Measurements from ENCODE around the gene NEK6. TPM values are rescaled to one million over a fixed set of nuclear protein-coding genes. Genes with fewer than 3 reads are reported as not detected.

Gene NEK6
- total RNA-seq, 4 donors from 2014 or later, result 6.0 to 14.7 (median 9.1) TPM

- TF ChIP-seq POLR2A (IDR thresholded peaks at IDR 0.05) (no peak), CTCF (IDR thresholded peaks at IDR 0.05) (no peak)
- WGBS, 2 donors, result 81 to 83% methylated on average over 8 of the region's 8 CpGs
- H3K4me3 ChIP-seq (ENCODE audit: low read depth, poor library complexity, severe bottlenecking), result no peak overlapping the region
- intact Hi-C loops (cut with DNase I; ENCODE audit: low total_unique reads), result no loop called here
- DNase-seq (ENCODE audit: low spot score in 2 of 2), result no peak
Measured at GRCh38 chr9:124398191-124398935, 140.6 kb downstream of the NEK6 start.

DNA sequence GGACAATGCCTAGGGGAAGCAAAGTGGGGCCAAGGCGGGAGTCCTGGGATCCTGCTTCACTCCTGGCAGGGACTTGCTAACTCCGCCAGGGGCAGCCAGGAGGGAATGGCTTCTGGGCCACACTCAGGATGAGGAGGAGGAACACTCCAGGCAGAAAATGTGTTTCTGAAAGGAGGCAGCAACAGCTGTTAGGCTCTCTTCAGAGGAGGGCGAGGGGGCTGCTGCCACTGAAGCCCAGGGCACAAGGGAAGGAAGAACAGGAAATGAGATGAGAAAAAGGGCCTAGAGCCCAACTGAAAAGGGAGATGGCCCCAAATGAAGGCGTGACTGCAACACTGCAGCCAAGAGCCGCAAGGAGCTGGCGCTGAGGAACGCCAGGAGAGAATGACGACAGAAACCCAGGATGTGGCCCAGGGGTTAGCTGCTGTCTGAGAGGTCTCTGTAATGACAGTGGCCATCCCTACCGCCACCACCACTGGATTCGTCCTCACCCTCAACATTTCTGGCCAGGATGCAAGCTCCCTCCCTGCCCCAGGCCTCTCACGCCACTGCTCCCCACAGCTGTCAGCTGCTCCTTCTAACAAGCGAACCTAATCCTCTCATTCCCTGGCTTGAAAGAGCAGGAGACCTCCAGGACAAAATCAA lies 141.7 kb downstream of the NEK6 start:
- peak in 1 of 2 donors; percentile 33 for DNase-seq (ENCODE audit: low spot score in 2 of 2)
- intact Hi-C loops (cut with DNase I; ENCODE audit: low total_unique reads), result no loop called here
- no peak overlapping the region for H3K4me3 ChIP-seq (ENCODE audit: low read depth, poor library complexity, severe bottlenecking)

GRCh38 chr9:124399968-124400940 lies 142.5 kb downstream of the NEK6 start:
- intact Hi-C loops (cut with DNase I; ENCODE audit: low total_unique reads), result no loop called here
- no peak for TF ChIP-seq POLR2A (IDR thresholded peaks at IDR 0.05)
- TF ChIP-seq CTCF (IDR thresholded peaks at IDR 0.05), result no peak
- DNase-seq (ENCODE audit: low spot score in 2 of 2), result no peak
- 57 to 62% methylated on average over 15 of the region's 15 CpGs for WGBS, 2 donors
- no peak overlapping the region for H3K4me3 ChIP-seq (ENCODE audit: low read depth, poor library complexity, severe bottlenecking)

More for the DNA sequence above, 141.7 kb downstream of the NEK6 start:
- TF ChIP-seq POLR2A (IDR thresholded peaks at IDR 0.05), result no peak
- no peak for TF ChIP-seq CTCF (IDR thresholded peaks at IDR 0.05)
- WGBS, 2 donors, result 27 to 30% methylated on average over 12 of the region's 12 CpGs

Other genes with a start within 250 kb of the NEK6 start
- 10 to 100 TPM in 1 of 4 donors, 1 to 10 TPM in 3; 1.1 to 13.4 (median 2.4) TPM for gene LHX2, start 246.2 kb upstream of the NEK6 start, total RNA-seq
- 100 to 1,000 TPM; 149 to 187 (median 165) TPM for gene PSMB7, start 157.5 kb downstream of the NEK6 start, total RNA-seq
- under 1 TPM in 3 of 4 donors, not detected in 1; 0.20 to 0.49 (median 0.36) TPM for gene ADGRD2, start 192.5 kb downstream of the NEK6 start, total RNA-seq
- under 1 TPM in 2 of 4 donors, not detected in 2; 0.15 to 0.51 TPM for gene NR5A1, start 249.4 kb downstream of the NEK6 start, total RNA-seq

All from lower leg skin (tissue), 4 donors.